Skin epidermis (tissue), 12 donors: ENCODE data around the gene TMEM269.
A peak's percentile ranks its signal among the peaks of the same experiment; 100 is the strongest.

Experiments
- H3K27ac ChIP-seq, 21 experiments: fragments of 200-600 bp; sonication (generic) in 11 of 21; one replicate each; pipeline ENCODE4 v1.5.0; 2020; ENCODE audit warnings: mild to moderate bottlenecking in 3 of 21, inconsistent platforms in 2 of 21, moderate library complexity in 2 of 21
- H3K4me3 ChIP-seq, 7 experiments: fragments of 200-600 bp; sonication (generic) in 2 of 7; one replicate each; pipeline ENCODE4 v1.5.0; 2020; ENCODE audit warnings: inconsistent platforms in 2 of 7, mild to moderate bottlenecking in 2 of 7, moderate library complexity in 1 of 7

Gene TMEM269

DNA sequence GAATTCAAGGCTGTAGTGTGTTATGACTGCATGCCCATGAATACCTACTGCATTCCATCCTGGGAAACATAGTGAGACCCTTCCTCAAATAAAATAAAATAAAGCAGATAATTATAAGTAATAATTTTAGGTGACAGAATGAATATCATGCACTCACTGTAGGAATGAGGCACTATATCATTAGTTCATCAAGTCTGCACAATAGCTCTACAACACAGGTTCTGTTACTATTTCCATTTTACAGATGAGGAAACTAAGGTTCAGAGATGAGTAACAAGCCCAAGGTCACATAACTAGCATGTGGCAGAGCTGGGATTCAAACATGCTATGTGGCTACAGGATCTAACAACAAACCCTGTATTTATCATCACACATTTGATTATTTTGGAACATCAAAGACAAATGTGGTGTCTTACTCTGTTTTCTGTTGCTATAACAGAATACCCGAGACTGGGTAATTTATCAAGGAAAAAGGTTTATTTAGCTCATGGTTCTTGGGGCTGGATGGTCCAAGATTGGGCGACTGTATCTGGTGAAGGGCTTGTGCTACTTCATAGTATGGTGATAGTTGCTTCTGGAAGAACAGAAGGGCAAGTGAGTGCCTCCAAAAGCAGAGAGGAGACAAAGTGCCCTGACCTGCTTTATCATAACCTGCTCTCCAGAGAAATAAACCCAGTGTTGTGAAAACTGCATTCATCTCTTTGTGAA is 56.8 kb downstream of the TMEM269 start:
- no peak overlapping the region for H3K27ac ChIP-seq
- H3K4me3 ChIP-seq: no peak overlapping the region

DNA sequence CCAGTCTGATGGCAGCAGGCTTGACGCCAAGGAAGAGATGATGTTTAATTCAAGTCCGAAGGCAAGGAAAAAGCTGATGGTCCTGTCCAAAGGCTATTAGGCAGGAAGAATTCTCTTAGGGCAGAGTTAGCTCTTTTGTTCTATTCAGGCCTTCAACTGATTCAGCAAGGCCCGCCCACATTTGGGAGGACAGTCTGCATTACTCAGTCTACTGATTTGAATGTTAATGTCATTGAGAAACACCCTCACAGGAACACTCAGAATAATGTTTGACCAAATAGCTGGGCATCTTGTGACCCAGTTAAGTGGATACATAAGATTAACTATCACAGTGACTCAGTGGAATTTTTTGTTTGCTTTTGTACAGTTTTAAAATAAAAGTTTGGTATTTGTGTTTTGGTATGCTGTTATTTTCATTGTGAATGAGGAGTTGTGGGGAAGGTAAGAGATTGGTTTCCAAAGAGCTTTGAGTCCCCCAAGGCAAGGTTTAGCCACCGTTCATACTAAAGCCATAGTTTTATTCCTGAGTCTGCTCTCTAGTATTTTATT is 59.9 kb downstream of the TMEM269 start:
- Histone ChIP-seq H3K27ac (no peak overlapping the region), H3K4me3 (no peak overlapping the region)

DNA sequence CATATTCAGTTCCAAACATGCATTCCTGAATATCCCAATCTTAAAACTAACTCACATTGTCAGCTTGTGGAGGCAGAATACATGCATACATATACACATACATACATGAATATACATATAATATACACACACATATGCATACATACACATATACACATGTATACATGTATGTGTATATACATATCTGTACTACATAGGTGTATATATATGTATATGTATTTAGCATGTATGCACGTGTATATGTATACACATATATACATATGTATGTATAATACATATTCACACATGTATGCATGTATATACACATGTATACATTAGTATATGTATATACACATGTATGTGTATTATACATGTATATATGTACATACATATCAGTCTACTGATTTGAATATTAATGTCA is 60.4 kb downstream of the TMEM269 start:
- no peak overlapping the region for H3K27ac ChIP-seq
- H3K4me3 ChIP-seq: no peak overlapping the region

DNA sequence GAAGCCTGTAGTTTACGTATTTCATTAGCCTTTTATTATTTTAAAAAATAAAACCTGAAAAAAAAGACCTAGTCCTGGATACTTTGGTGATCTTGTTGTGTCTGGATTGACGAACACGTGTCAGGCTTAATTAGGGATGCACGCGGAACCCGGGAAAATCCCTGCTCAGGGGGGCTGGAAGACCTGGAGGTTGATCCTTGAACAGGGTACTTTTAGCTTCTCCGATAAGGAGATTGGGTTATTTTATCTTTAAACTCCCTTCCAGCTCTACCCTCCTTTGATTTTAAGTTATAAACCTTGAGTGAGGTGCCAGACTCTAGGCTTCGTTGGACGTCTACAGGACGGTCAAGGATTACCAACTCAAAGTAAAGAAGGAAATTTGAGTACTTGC is 61.1 kb downstream of the TMEM269 start:
- Histone ChIP-seq H3K27ac (peak overlapping the region in 10 of 21 experiments; percentile 43 to 93 (median 88)), H3K4me3 (peak overlapping the region; percentile 67 to 91 (median 83))

DNA sequence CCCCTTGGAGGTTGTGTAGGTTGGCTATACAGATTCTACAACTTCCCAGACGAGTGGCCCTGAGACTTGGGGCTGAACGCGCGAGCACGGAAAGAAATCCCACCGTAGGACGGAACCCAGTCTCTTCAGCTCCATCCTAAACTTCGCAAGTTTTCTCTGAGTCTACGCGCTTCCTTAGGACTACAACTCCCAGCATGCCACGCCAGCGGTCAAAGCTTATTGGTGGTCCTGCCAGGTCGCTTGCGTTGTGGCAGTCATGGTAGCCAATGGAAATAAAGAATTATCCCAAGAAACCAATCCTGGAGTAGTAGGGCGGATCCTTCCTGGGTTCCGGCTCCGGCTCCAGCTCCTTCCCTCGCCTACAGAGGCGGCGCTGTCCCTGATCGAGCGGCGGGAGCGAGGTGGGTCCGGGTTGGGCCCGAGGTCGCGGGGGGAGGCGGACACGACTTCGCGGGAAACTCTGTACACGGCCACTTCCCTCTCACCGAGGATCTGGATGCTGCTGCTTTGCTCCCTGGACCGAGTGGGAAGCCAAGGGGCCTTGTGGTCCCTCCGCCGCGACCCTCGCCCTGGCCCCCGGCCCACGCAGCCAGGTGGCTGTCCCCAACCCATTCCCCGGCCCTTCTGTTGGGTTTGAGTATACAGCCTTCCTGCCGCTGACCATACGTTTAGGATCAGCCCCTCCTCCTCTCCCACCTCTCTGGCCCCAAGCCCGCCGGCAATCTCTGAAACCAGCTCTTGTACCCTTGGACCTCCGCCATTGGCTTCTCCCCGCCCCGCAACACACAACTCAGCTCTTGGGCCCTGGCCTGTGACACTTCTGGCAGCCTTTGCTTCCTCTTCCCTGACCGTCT is 61.7 kb downstream of the TMEM269 start, which contains the start of gene ZNF691:
Gene ZNF691, plus strand, starts transcription at position 357 of the 854 bp plus-strand sequence. CDS start 3,046 bp downstream, outside the sequence.
- H3K27ac ChIP-seq: peak within 1 kb of the TSS; percentile 64 to 93 (median 88)
- peak within 1 kb of the TSS; percentile 67 to 91 (median 83) for H3K4me3 ChIP-seq

DNA sequence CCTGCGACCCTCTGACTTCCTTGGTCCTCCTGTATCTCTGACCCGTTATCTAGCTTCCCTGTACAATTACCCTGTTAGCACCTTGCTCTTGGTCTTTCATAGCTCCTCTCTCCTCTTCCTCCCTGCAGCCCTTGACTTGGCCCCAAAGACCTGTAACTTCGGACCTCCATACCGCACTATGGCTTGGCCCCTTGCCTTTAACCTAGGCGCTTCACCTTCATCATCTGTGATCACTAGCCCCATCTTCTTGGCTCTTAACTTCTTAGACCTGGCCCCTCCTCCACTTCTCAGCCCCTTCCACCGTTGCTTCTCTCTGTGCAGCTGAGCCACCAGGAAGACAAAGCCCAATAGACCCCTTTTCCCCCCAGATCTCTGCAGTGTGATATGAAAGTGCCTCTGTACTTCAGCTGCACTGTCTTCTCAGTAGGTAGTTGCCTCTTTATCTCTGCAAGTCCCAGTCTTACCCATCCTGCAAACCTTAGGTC is 62.4 kb downstream of the TMEM269 start:
- Histone ChIP-seq H3K27ac (peak overlapping the region in 19 of 21 experiments; percentile 68 to 93 (median 88)), H3K4me3 (peak overlapping the region; percentile 67 to 91 (median 83))

DNA sequence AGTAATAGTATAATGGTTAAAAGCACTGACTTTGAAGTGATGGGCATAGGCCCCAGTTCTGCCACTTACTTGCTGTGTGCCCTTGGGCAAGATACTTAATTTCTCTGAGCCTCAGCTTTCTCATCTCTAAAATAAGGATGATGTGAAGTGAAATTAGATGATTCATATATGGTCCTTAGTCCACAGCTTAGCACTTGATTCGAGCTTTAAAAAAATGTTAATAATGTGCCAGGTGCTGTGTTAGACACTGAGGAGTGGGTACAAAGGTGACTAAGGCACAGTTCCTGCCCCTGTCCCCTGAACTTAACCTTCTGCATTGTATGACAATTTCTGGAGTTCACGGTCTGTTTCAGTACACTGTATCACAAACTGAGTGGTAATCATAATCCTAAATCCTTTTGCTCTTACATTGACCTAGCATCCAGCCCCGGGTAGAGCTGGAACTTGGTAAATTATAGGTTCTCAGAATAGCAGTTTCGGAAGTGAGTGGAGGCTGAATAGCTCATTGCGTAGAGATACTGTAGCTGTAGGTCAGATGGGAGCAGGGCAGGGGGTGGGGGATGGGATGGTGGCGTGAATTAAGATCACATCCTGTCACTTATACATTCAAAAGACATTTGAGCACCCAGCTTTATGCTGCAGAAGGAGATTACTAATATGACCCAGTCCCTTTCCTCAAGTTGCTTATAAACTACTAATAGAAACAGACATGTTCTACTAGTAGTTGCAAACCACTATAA is 63.1 kb downstream of the TMEM269 start:
- H3K27ac ChIP-seq: no peak overlapping the region
- H3K4me3 ChIP-seq: no peak overlapping the region

DNA sequence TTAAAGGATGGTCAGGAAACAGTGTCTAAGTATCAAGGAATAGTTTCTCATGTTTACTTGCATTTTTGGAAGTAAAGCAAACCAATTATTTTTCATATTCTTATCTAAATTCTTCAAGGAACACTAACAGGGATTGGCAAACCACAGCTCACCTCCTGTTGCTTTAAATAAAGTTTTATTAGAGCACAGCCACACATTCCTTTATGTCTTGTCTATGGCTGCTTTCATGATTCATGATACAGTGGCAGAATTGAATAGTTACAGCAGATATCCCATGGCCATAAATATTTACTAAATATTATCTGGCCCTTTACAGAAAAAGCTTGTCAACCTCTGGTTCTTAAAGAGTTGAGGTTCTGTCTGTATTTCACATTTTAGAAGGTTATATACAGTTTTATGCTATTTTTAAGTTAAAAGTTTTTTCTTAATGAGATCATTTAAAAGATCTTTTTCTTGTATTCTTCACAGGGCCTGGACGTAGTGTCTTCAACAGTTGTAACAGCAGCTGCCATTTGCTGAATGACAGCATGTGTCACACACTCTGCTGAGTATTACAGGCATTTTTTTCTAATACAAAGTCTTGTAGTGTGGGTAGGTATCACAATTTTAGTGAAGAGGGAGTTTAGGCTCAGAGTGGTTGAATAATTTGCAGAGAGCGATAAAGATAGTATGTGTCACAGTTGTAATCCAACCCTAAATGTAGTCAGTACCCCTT is 64.2 kb downstream of the TMEM269 start:
- Histone ChIP-seq H3K27ac (no peak overlapping the region), H3K4me3 (no peak overlapping the region)

DNA sequence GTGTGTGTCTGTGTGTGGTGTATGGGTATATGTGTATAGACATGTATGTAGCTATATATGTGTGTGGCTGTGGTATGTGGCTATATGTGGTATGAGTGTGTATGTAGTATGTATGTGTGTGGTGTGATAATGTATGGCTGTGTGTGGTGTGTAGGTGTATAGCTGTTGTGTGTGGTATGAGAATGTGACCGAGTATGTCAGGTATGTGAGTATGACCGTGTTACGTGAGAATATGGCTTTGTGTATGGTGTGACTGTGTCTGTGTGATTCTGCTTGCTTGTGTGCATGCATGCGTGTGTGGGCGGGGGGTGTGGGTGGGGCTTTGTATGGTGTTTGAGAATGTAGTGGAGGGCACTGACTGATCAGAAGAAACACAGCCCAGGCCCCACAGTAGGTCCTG is 65.2 kb downstream of the TMEM269 start:
- Histone ChIP-seq H3K4me3 (no peak overlapping the region), H3K27ac (no peak overlapping the region)
